NCI-H345 (cell line): ENCODE measurements around the gene MPV17L2.
A peak's percentile ranks its signal among the peaks of the same experiment; 100 is the strongest.

Experiments used
- DNase-seq: peaks from one replicate; lab custom pipeline; 2025; lab: John Stamatoyannopoulos, UW

The MPV17L2 gene

GRCh38 chr19:18218600-18218999 is 25.6 kb downstream of the MPV17L2 start:
- no peak for DNase-seq

GRCh38 chr19:18219911-18220631 is 27.1 kb downstream of the MPV17L2 start:
- DNase-seq: no peak

- DNase-seq: peak; percentile 26
Measured at GRCh38 chr19:18220632-18221275, 27.7 kb downstream of the MPV17L2 start.

- DNase-seq: no peak
Measured at GRCh38 chr19:18221815-18222725, 29.1 kb downstream of the MPV17L2 start.

- peak; percentile 8 for DNase-seq
Measured at GRCh38 chr19:18223860-18224524, 31.0 kb downstream of the MPV17L2 start.

- DNase-seq: peak; percentile 91
Measured at GRCh38 chr19:18224525-18225354, 31.7 kb downstream of the MPV17L2 start.

GRCh38 chr19:18225355-18225701 is 32.3 kb downstream of the MPV17L2 start:
- no peak for DNase-seq

- no peak for DNase-seq
Measured at GRCh38 chr19:18225702-18226468, 32.9 kb downstream of the MPV17L2 start, which contains the start of gene PDE4C. TSS of gene PDE4C (minus strand) at chr19:18226438. CDS start at chr19:18226415, 23 bp downstream.

GRCh38 chr19:18226956-18227780 is 34.1 kb downstream of the MPV17L2 start:
- no peak for DNase-seq

- no peak for DNase-seq
Measured at GRCh38 chr19:18227781-18228271, 34.8 kb downstream of the MPV17L2 start.

GRCh38 chr19:18229474-18229873 is 36.5 kb downstream of the MPV17L2 start:
- no peak for DNase-seq

- DNase-seq: no peak
Measured at GRCh38 chr19:18229915-18230314, 36.9 kb downstream of the MPV17L2 start.

GRCh38 chr19:18230941-18231734 is 38.1 kb downstream of the MPV17L2 start:
- no peak for DNase-seq

- no peak for DNase-seq
Measured at GRCh38 chr19:18231775-18232174, 38.8 kb downstream of the MPV17L2 start.

GRCh38 chr19:18232540-18233223 is 39.7 kb downstream of the MPV17L2 start:
- peak; percentile 19 for DNase-seq

- DNase-seq: peak; percentile 9
Measured at GRCh38 chr19:18233224-18233825, 40.3 kb downstream of the MPV17L2 start.

GRCh38 chr19:18234194-18234593 is 41.2 kb downstream of the MPV17L2 start:
- no peak for DNase-seq
